Neural progenitor cell (in vitro differentiated cells): ENCODE data around the gene IKZF5. TPM values are rescaled to one million over a fixed set of nuclear protein-coding genes. Genes with fewer than 3 reads are reported as not detected.

ENCODE experiments used
- DNase-seq: peaks from one replicate; pipeline ENCODE4 v3.0.0-alpha.2; 2016; ENCODE audit warnings: low spot score
- H2AFZ ChIP-seq: fragments of 200-600 bp; sonication (generic); replicated peaks from 2 replicates; pipeline ENCODE4 v1.6.1; 2016; ENCODE audit warnings: antibody characterized with exemption
- H3F3A ChIP-seq: fragments of 200-600 bp; sonication (generic); 2 replicates; pipeline ENCODE4 v1.6.1; 2016; ENCODE audit warnings: antibody characterized with exemption, low read depth
- H3K27ac ChIP-seq: fragments of 200-600 bp; sonication (generic); 2 replicates; pipeline ENCODE4 v1.5.1; 2016; ENCODE audit warnings: mild to moderate bottlenecking
- H3K27me3 ChIP-seq: fragments of 200-600 bp; sonication (generic); 2 replicates; pipeline ENCODE4 v1.6.1; 2016; ENCODE audit warnings: mild to moderate bottlenecking, moderate library complexity
- H3K36me3 ChIP-seq: fragments of 200-600 bp; sonication (generic); 2 replicates; pipeline ENCODE4 v1.5.1; 2016
- H3K4me1 ChIP-seq: fragments of 200-600 bp; sonication (generic); 2 replicates; pipeline ENCODE4 v1.6.1; 2016; ENCODE audit warnings: mixed run types
- H3K4me2 ChIP-seq: fragments of 200-600 bp; sonication (generic); 2 replicates; pipeline ENCODE4 v1.6.1; 2016
- H3K4me3 ChIP-seq: fragments of 200-600 bp; sonication (generic); 2 replicates; pipeline ENCODE4 v1.5.1; 2016
- H3K79me2 ChIP-seq: fragments of 200-600 bp; sonication (generic); 2 replicates; pipeline ENCODE4 v1.6.1; 2016; ENCODE audit warnings: low read depth
- H3K9ac ChIP-seq: fragments of 200-600 bp; sonication (generic); 2 replicates; pipeline ENCODE4 v1.6.1; 2016
- H3K9me3 ChIP-seq: fragments of 200-600 bp; sonication (generic); 2 replicates; pipeline ENCODE4 v1.5.1; 2016; ENCODE audit warnings: low read depth
- H4K20me1 ChIP-seq: fragments of 200-600 bp; sonication (generic); 2 replicates; pipeline ENCODE4 v1.6.1; 2016; ENCODE audit warnings: low read depth
- H3K27ac Mint-ChIP-seq: 3 replicates; pipeline ENCODE4 v1.8.0; 2021; ENCODE audit warnings: mixed read lengths
- H3K27me3 Mint-ChIP-seq: 2 replicates; pipeline ENCODE4 v1.8.0; 2022; ENCODE audit warnings: low read depth, mild to moderate bottlenecking, inconsistent platforms, moderate library complexity, mixed read lengths; ENCODE audit not compliant: insufficient read depth
- H3K36me3 Mint-ChIP-seq: 3 replicates; pipeline ENCODE4 v1.8.0; 2021; ENCODE audit warnings: mixed read lengths
- H3K4me1 Mint-ChIP-seq: 3 replicates; pipeline ENCODE4 v1.8.0; 2021; ENCODE audit warnings: mixed read lengths
- H3K4me3 Mint-ChIP-seq: 3 replicates; pipeline ENCODE4 v1.8.0; 2021; ENCODE audit warnings: mild to moderate bottlenecking, moderate library complexity, mixed read lengths
- H3K9me3 Mint-ChIP-seq: 3 replicates; pipeline ENCODE4 v1.8.0; 2020; ENCODE audit warnings: mixed read lengths
- CTCF ChIP-seq: fragments of 200-600 bp; sonication (generic); IDR thresholded peaks from 2 replicates; pipeline ENCODE4 v1.5.1; 2017; ENCODE audit warnings: antibody characterized with exemption, mild to moderate bottlenecking
- EZH2 ChIP-seq: fragments of 200-600 bp; sonication (generic); IDR thresholded peaks from 2 replicates; pipeline ENCODE4 v1.6.1; 2017; ENCODE audit warnings: antibody characterized with exemption, mild to moderate bottlenecking, moderate library complexity
- EZH2phosphoT487 ChIP-seq: fragments of 200-600 bp; sonication (generic); IDR thresholded peaks from 2 replicates; pipeline ENCODE4 v1.6.1; 2017; ENCODE audit warnings: antibody characterized with exemption
- total RNA-seq: library from RNA; depleted of rRNA; stranded (reverse); fragments of >200 nt; gene quantifications from 2 replicates; pipeline ENCODE4 v1.2.3, GENCODE V29; 2015; ENCODE audit warnings: low replicate concordance

The IKZF5 gene
- total RNA-seq, 1 donor from 2014 or later: 10.7 TPM

DNA sequence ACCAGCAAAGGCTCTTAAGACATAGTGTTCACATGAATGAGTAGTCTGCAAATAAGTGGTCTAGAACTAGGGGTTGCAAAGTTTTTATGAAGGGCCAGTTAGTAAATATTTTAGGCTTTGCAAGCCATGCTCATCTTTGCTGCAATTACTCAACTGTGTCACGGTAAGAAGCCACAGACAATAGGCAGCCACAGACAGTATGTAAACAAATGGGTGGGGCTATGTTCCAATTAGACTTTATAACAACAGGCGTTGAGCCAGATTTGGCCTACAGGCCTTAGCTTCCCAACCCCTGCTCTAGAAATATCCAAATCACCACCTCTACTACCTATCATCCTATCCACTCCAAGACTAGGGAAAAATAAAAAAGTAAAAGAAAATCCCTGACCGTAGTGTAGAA is 9.2 kb downstream of the IKZF5 start:
- no peak for DNase-seq

GRCh38 chr10:122998934-122999333 is 9.7 kb downstream of the IKZF5 start:
- no peak overlapping the region for H3K9ac ChIP-seq
- Mint-ChIP-seq H3K27me3 (no peaks in the 10 kb centered on the region), H3K9me3 (no peaks in the 10 kb centered on the region), H3K27ac (no peak overlapping the region), H3K4me3 (no peak overlapping the region), H3K36me3 (peaks cover 2% of the 10 kb centered on the region), H3K4me1 (no peaks in the 10 kb centered on the region)
- no peak overlapping the region for H3K27ac ChIP-seq
- no peak for DNase-seq
- no peaks in the 10 kb centered on the region for H3F3A ChIP-seq
- no peaks in the 10 kb centered on the region for H3K27me3 ChIP-seq
- H3K79me2 ChIP-seq: peaks cover 42% of the 10 kb centered on the region
- H3K4me2 ChIP-seq: no peak overlapping the region
- no peaks in the 10 kb centered on the region for H3K36me3 ChIP-seq
- H3K9me3 ChIP-seq: no peaks in the 10 kb centered on the region
- peaks cover 10% of the 10 kb centered on the region for H3K4me1 ChIP-seq
- H3K4me3 ChIP-seq: no peak overlapping the region
- no peak overlapping the region for H2AFZ ChIP-seq
- peaks cover 5% of the 10 kb centered on the region for H4K20me1 ChIP-seq
- TF ChIP-seq EZH2phosphoT487: no peak
- no peak for TF ChIP-seq EZH2

More for the DNA sequence above, 9.2 kb downstream of the IKZF5 start:
- peaks cover 5% of the 10 kb centered on the region for H4K20me1 ChIP-seq
- TF ChIP-seq CTCF (no peak), EZH2 (no peak), EZH2phosphoT487 (no peak)
- no peaks in the 10 kb centered on the region for H3K27me3 Mint-ChIP-seq
- H3K4me1 Mint-ChIP-seq: no peaks in the 10 kb centered on the region
- no peak overlapping the region for H2AFZ ChIP-seq
- H3K27ac Mint-ChIP-seq: no peak overlapping the region
- no peaks in the 10 kb centered on the region for H3K36me3 Mint-ChIP-seq
- H3K9me3 ChIP-seq: no peaks in the 10 kb centered on the region
- no peak overlapping the region for H3K4me3 Mint-ChIP-seq
- no peaks in the 10 kb centered on the region for H3K27me3 ChIP-seq
- no peak overlapping the region for H3K27ac ChIP-seq
- H3F3A ChIP-seq: no peaks in the 10 kb centered on the region
- H3K9me3 Mint-ChIP-seq: no peaks in the 10 kb centered on the region
- H3K79me2 ChIP-seq: peaks cover 46% of the 10 kb centered on the region
- no peaks in the 10 kb centered on the region for H3K36me3 ChIP-seq
- peaks cover 10% of the 10 kb centered on the region for H3K4me1 ChIP-seq
- H3K4me2 ChIP-seq: no peak overlapping the region
- H3K9ac ChIP-seq: no peak overlapping the region
- no peak overlapping the region for H3K4me3 ChIP-seq

GRCh38 chr10:122998360-122998917 is 10.2 kb downstream of the IKZF5 start:
- Histone ChIP-seq H4K20me1 (peaks cover 5% of the 10 kb centered on the region), H3K27ac (no peak overlapping the region), H3F3A (no peaks in the 10 kb centered on the region), H3K36me3 (no peaks in the 10 kb centered on the region), H3K4me2 (no peak overlapping the region), H2AFZ (no peak overlapping the region), H3K79me2 (peaks cover 37% of the 10 kb centered on the region), H3K4me3 (no peak overlapping the region), H3K27me3 (no peaks in the 10 kb centered on the region), H3K9ac (no peak overlapping the region), H3K4me1 (peaks cover 10% of the 10 kb centered on the region), H3K9me3 (no peaks in the 10 kb centered on the region)
- TF ChIP-seq EZH2phosphoT487 (no peak), CTCF (no peak), EZH2 (no peak)
- H3K36me3 Mint-ChIP-seq: peaks cover 3% of the 10 kb centered on the region
- H3K4me1 Mint-ChIP-seq: no peaks in the 10 kb centered on the region
- no peak overlapping the region for H3K4me3 Mint-ChIP-seq
- no peak overlapping the region for H3K27ac Mint-ChIP-seq
- H3K27me3 Mint-ChIP-seq: no peaks in the 10 kb centered on the region
- H3K9me3 Mint-ChIP-seq: no peaks in the 10 kb centered on the region
- no peak for DNase-seq

DNA sequence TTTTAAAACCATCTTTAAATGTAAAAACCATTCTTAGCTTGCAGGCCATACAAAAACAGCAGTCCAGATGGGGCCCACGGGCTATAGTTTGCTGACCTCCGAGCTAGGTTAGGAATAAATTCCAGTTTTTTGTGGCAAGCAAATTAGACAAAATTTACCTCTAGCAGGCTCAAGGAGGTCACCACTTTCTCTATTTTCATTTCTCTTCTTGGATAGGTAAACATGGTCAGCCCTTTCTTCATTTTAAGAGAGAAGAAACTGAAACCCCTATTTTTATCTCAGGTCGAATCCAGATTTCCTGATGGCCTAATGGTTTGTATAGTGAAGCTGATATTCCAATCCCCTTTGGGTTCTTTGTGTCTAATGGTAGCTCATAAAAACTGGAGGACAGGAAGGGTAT is 10.7 kb downstream of the IKZF5 start:
- H3K27me3 Mint-ChIP-seq: no peaks in the 10 kb centered on the region
- no peaks in the 10 kb centered on the region for H3K4me1 Mint-ChIP-seq
- TF ChIP-seq EZH2phosphoT487: no peak
- TF ChIP-seq EZH2: no peak
- TF ChIP-seq CTCF: no peak
- no peaks in the 10 kb centered on the region for H3K9me3 Mint-ChIP-seq
- H3K36me3 Mint-ChIP-seq: peaks cover 3% of the 10 kb centered on the region
- Histone ChIP-seq H3K9me3 (no peaks in the 10 kb centered on the region), H3K79me2 (peaks cover 33% of the 10 kb centered on the region), H3K27ac (no peak overlapping the region), H3K4me1 (peaks cover 10% of the 10 kb centered on the region), H3K27me3 (no peaks in the 10 kb centered on the region), H3F3A (no peaks in the 10 kb centered on the region), H4K20me1 (peaks cover 5% of the 10 kb centered on the region), H3K4me3 (no peak overlapping the region), H3K9ac (no peak overlapping the region), H3K4me2 (no peak overlapping the region), H3K36me3 (no peaks in the 10 kb centered on the region), H2AFZ (no peak overlapping the region)
- no peak overlapping the region for H3K4me3 Mint-ChIP-seq
- DNase-seq: no peak
- no peak overlapping the region for H3K27ac Mint-ChIP-seq
